KMS-11 (cell line): ENCODE results near the gene OLFML3.
"Not testable (repeated sequence)": the region's sequence is repeated elsewhere in the genome, so short reads cannot be mapped to it uniquely, and the experiment has no call there.

Experiments used
- H2AFZ ChIP-seq: fragments of 200-600 bp; sonication (generic); 2 replicates; pipeline ENCODE4 v1.6.1; 2016; ENCODE audit warnings: antibody characterized with exemption, mixed run types, low read depth
- H3K27ac ChIP-seq: fragments of 200-600 bp; sonication (generic); 2 replicates; pipeline ENCODE4 v1.6.1; 2016; ENCODE audit warnings: mild to moderate bottlenecking, mixed run types
- H3K27me3 ChIP-seq: fragments of 200-600 bp; sonication (generic); 2 replicates; pipeline ENCODE4 v1.6.1; 2017; ENCODE audit warnings: mild to moderate bottlenecking, low read depth, mixed run types, moderate library complexity; ENCODE audit not compliant: insufficient read depth
- H3K36me3 ChIP-seq: fragments of 200-600 bp; sonication (generic); 2 replicates; pipeline ENCODE4 v1.6.1; 2017; ENCODE audit warnings: mild to moderate bottlenecking, mixed run types; ENCODE audit not compliant: insufficient read depth
- H3K4me1 ChIP-seq: fragments of 200-600 bp; sonication (generic); 2 replicates; pipeline ENCODE4 v1.6.1; 2016; ENCODE audit warnings: mild to moderate bottlenecking, low read depth, mixed run types; ENCODE audit not compliant: poor library complexity, severe bottlenecking
- H3K4me2 ChIP-seq: fragments of 200-600 bp; sonication (generic); 2 replicates; pipeline ENCODE4 v1.7.0; 2016; ENCODE audit warnings: mild to moderate bottlenecking, mixed run types
- H3K4me3 ChIP-seq: fragments of 200-600 bp; sonication (generic); IDR thresholded peaks from 2 replicates; pipeline ENCODE4 v1.6.1; 2017; ENCODE audit warnings: low read depth, low read length, mixed read lengths; ENCODE audit not compliant: insufficient read depth
- H3K79me2 ChIP-seq: fragments of 200-600 bp; sonication (generic); 2 replicates; pipeline ENCODE4 v1.6.1; 2016; ENCODE audit warnings: low read depth, mixed run types; ENCODE audit not compliant: insufficient read depth
- H3K9ac ChIP-seq: fragments of 200-600 bp; sonication (generic); 2 replicates; pipeline ENCODE4 v1.6.1; 2016; ENCODE audit warnings: mild to moderate bottlenecking, mixed run types
- H4K20me1 ChIP-seq: fragments of 200-600 bp; sonication (generic); 2 replicates; pipeline ENCODE4 v1.6.1; 2016; ENCODE audit warnings: mild to moderate bottlenecking, mixed run types; ENCODE audit not compliant: insufficient read depth
- CTCF ChIP-seq: fragments of 200-600 bp; sonication (generic); conservative IDR thresholded peaks from 2 replicates; pipeline ENCODE4 v1.6.1; 2017; ENCODE audit warnings: low read depth, mild to moderate bottlenecking, antibody characterized with exemption, low read length, moderate library complexity, mixed read lengths

The OLFML3 gene

DNA sequence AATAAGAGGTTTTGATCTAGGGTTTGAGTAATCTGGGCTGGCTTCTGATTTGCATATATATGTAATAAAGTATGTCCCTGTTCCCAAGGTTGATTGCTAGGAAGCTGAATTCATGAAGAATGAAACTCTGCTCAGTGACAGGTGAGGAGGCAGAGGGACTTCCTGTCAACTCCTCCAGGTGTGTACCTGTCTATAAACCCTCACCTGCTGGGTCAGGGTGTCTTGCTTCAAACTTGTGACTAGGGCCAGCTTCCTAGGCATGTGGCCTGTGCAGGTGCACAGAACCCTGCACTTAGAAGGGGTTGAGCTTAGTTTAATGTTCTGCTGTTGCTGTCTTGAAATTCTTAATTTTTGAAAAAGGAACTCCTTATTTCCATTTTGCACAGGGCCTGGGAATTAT, 21.1 kb downstream of the OLFML3 start:
- Histone ChIP-seq H3K79me2 (no peaks in the 10 kb centered on the region), H3K4me3 (no peak overlapping the region), H3K9ac (no peak overlapping the region), H3K27ac (no peak overlapping the region), H2AFZ (no peak overlapping the region), H3K4me1 (peaks cover 5% of the 10 kb centered on the region), H3K4me2 (no peak overlapping the region), H3K36me3 (no peaks in the 10 kb centered on the region), H3K27me3 (no peaks in the 10 kb centered on the region), H4K20me1 (no peaks in the 10 kb centered on the region)
- no peak for TF ChIP-seq CTCF

GRCh38 chr1:114002492-114003239, 23.4 kb downstream of the OLFML3 start:
- H3K27me3 ChIP-seq: no peaks in the 10 kb centered on the region
- no peak overlapping the region for H3K9ac ChIP-seq
- no peak overlapping the region for H3K4me3 ChIP-seq
- H3K4me1 ChIP-seq: no peaks in the 10 kb centered on the region
- no peaks in the 10 kb centered on the region for H4K20me1 ChIP-seq
- H3K79me2 ChIP-seq: no peaks in the 10 kb centered on the region
- no peak overlapping the region for H3K4me2 ChIP-seq
- no peak overlapping the region for H2AFZ ChIP-seq
- H3K36me3 ChIP-seq: no peaks in the 10 kb centered on the region
- no peak overlapping the region for H3K27ac ChIP-seq
- no peak for TF ChIP-seq CTCF

GRCh38 chr1:114003431-114003830, 24.2 kb downstream of the OLFML3 start:
- no peak overlapping the region for H2AFZ ChIP-seq
- H3K4me1 ChIP-seq: no peaks in the 10 kb centered on the region
- no peaks in the 10 kb centered on the region for H3K27me3 ChIP-seq
- no peaks in the 10 kb centered on the region for H4K20me1 ChIP-seq
- no peak overlapping the region for H3K4me3 ChIP-seq
- H3K9ac ChIP-seq: no peak overlapping the region
- no peak overlapping the region for H3K27ac ChIP-seq
- no peaks in the 10 kb centered on the region for H3K36me3 ChIP-seq
- no peak for TF ChIP-seq CTCF
- no peak overlapping the region for H3K4me2 ChIP-seq
- no peaks in the 10 kb centered on the region for H3K79me2 ChIP-seq

DNA sequence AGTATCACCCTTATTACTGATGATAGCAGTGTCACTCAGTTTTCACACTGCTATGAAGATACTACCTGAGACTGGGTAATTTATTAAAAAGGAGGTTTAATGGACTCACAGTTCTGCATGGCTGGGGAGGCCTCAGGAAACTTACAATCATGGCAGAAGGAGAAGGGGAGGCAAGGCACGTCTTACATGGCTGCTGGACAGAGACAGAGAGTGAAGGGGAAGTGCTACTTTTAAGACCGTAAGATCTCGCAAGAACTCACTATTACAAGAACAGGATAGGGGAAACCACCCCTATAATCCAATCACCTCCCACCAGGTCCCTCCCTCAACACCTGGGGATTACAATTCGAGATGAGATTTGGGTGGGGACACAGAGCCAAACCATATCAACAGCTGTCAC, 27.6 kb downstream of the OLFML3 start:
- not testable (repeated sequence) for H3K36me3 ChIP-seq, H3K27me3 ChIP-seq, H3K4me2 ChIP-seq, H3K4me1 ChIP-seq, H3K4me3 ChIP-seq, H4K20me1 ChIP-seq, H3K27ac ChIP-seq, H2AFZ ChIP-seq, H3K79me2 ChIP-seq, H3K9ac ChIP-seq

DNA sequence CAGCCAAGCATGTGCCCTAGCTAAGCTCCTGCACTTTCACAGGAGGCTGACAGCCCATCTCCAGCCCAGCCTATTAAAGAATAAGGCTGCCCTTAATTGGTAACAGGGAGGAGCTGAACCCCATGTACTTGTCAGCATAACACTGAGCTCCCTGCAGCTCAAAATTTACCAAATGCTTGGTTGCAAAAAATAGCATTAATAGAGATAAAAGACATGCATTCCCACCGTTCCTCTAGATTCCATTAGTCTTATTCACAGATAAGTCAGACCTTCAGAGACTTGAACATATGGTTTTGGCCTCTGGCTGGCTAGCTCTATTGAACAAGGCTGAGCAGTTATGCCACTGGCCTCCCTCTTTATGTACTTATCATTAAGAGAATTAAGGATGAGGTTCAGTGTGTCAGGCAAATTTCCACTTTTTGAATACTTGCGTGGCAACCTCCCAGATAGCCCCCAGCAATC, 29.2 kb downstream of the OLFML3 start:
- Histone ChIP-seq H4K20me1 (no peaks in the 10 kb centered on the region), H3K27me3 (no peaks in the 10 kb centered on the region), H3K79me2 (no peaks in the 10 kb centered on the region), H3K9ac (no peak overlapping the region), H3K4me3 (no peak overlapping the region), H3K4me1 (no peaks in the 10 kb centered on the region), H3K27ac (no peak overlapping the region), H3K4me2 (no peak overlapping the region), H3K36me3 (no peaks in the 10 kb centered on the region), H2AFZ (no peak overlapping the region)
- no peak for TF ChIP-seq CTCF
